GM18511 (cell line): ENCODE measurements around the gene DLX2.
"Not testable (repeated sequence)": the region's sequence is repeated elsewhere in the genome, so short reads cannot be mapped to it uniquely, and the experiment has no call there.

ENCODE experiments used
- ATAC-seq: cut with Tn5 transposase; IDR thresholded peaks from one replicate; pipeline ENCODE4 v1.9.1; 2021; ENCODE audit warnings: mild to moderate bottlenecking, moderate library complexity; ENCODE audit not compliant: unreplicated experiment

Gene DLX2

DNA sequence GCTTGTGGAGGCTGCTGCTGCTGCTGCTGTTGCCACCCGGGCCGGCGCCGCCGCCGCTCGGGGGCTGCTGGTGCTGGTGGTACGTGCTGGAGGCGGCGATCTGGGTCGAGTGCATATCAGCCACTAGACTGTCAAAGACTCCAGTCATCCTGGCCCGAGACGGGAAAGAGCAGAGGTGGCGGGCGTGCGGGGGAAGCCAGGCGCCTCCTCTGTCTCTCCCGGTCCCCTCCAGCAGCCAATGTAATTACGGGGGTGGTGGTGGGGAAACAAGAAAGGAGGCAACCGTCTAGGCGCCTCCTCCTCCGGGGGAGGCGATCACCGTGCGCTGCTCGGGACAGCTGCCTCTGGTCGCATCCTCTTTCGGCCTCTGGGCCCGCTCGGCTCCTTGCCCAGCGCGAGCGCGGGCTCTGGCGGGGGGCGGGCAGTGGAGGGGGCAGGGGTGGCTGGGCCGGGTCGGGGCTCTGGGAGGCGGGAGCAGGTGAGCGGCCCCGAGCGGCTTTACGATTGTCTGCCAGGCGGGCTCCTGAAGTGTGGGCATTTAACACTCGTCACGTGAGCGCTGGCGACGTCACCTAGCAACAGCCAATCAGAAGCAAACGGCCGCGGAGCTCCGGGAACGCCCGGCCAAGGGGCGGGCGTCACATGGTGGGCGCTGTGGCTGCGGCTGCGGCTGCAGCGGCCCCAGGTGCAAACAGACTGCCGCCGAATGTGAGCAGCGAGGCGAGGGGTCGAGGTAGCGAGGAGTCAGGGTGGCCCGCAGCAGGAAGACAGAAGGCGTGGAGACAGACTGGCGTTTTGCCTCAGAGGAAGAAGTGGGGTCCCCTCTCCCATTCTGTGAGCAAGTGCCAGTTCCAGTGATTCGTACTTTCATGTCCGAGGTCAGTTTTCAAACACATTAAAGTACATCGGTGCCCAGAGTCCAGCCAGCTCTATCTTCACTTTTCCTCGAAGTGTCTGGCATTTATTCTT lies at the start of gene DLX2:
TSS of gene DLX2 (minus strand) at position 510 of the 969 bp plus-strand sequence. CDS start at position 148, 362 bp downstream.
- peak; percentile 79 for ATAC-seq

GRCh38 chr2:172147944-172148650 lies 45.4 kb upstream of the DLX2 start:
- no peak for ATAC-seq

GRCh38 chr2:172143817-172144216 lies 41.1 kb upstream of the DLX2 start:
- ATAC-seq: no peak

DNA sequence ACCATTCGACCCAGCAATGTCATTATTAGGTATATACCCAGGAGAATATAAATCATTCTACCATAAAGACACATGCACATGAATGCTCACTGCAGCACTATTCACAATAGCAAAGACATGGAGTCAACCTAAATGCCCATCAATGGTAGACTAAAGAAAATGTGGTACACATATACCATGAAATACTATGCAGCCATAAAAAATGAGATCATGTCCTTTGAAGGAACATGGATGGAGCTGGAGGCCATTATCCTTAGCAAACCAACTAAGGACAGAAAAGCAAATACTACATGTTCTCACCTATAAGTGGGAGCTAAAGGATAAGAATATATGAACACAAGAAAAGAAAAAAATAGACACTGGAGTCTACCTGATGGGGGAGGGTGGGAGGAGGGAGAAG lies 36.0 kb upstream of the DLX2 start:
- ATAC-seq: not testable (repeated sequence)

DNA sequence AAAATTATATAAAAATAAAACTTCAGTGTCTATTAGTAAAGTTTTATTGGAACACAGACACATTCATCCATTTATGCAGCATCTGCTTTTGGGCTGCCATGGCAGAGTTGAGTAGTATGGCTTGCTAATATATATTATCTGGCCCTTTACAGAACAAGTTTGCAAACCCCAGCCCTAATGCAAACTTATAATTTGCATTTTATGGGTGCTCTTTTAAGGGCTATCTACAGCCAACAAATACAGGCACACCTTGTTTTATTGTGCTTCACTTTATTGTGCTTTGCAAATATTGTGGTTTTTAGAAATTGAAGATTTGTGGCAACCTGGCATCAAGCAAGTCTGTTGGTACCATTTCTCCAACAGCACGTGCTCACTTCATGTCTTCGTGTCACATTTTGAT lies 35.2 kb upstream of the DLX2 start:
- ATAC-seq: no peak

- no peak for ATAC-seq
Observed at GRCh38 chr2:172137109-172137508, 34.4 kb upstream of the DLX2 start.

GRCh38 chr2:172135446-172135845 lies 32.7 kb upstream of the DLX2 start:
- ATAC-seq: no peak

DNA sequence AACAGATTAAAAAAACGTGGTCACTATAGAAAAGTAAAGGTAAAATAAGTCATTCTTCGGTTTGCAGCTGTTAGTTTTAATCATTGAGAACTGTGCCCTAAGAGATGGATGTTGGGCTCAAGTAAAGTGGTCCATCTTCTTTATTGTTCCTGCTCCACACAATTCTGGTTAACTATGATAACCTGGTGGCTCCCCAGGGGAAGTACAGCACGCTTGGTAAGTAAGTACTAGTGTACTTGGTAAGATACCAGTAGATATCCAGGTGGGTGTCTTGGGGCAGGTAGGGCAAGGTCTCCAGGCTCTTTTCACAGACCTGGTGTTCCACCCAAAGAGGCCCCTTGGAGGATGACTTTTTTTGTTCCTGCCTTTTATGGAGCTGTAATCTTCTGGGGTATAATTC lies 31.6 kb upstream of the DLX2 start:
- no peak for ATAC-seq

- ATAC-seq: no peak
Observed at GRCh38 chr2:172131713-172132555, 29.2 kb upstream of the DLX2 start.

DNA sequence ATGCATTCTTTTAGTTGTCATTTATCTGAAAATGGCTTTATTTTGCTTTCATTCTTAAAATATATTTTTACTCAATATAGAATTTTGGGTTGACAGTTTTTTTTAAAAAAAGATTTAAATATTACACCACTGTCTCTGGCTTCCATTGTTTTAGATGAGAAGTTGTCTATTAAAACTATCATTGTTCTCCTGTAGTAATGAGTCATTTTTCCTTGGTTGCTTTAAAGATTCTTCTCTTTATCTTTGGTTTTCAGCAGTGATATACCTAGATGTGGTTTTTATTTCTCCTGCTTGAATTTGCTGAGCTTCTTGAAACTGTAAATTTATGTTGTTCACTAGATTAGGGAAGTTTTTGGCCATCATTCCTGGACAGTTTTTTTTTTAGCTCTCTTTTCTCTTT lies 26.7 kb upstream of the DLX2 start:
- no peak for ATAC-seq

DNA sequence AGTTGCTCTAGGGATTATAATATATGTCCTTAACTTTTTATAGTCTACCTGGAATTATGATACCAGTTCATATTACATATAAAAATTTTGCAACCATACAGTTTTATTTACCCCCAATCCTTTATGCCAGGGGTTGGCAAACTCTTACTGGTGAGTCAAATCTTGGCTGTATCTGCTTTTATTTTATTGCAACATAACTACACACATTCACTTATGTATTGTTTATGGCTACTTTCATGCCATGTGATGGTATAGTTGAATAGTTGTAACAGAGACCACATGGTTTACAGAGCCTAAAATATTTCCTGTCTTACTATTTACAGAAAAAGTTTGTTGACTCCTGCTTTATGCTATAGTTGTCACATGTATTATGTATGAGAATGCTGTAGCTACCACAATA lies 25.8 kb upstream of the DLX2 start:
- no peak for ATAC-seq

DNA sequence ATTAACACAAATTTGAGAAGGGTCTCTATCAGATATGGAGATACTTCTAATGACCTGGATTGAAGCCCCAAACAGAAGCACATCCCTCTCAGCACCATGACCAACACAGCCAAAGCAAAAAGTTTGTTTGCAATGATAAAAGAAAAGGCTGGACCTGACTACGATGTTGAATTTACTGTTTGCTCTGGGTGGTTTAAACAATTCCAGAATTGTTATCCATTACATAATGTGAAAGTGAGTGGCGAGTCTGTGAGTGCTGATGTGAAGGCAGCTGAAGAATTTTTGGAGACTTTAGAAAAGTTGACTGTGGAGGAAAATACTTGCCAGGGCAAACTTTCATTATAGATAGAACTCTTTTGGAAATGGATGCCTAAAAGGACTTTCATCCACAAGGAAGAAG lies 17.4 kb upstream of the DLX2 start:
- no peak for ATAC-seq

GRCh38 chr2:172119089-172119488 lies 16.4 kb upstream of the DLX2 start:
- ATAC-seq: no peak

GRCh38 chr2:172116107-172116506 lies 13.4 kb upstream of the DLX2 start:
- no peak for ATAC-seq

DNA sequence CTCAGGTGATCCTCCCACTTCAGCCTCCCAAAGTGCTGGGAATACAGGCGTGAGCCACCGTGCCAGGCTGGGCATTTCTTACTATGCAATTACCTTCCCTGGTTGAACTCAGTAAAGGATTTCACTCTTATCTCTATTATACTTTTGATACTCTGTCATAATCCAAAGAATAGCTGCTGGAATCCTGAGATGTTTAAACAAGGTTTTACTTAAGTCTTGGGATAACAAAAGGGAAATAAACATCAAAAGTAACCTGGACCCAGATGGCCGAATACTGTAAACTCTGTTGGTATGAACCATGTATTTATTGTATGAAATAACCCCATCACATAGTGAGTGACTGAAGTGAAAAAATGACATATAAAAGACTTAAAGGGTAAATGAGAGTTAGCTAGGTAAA lies 11.9 kb upstream of the DLX2 start:
- ATAC-seq: no peak

DNA sequence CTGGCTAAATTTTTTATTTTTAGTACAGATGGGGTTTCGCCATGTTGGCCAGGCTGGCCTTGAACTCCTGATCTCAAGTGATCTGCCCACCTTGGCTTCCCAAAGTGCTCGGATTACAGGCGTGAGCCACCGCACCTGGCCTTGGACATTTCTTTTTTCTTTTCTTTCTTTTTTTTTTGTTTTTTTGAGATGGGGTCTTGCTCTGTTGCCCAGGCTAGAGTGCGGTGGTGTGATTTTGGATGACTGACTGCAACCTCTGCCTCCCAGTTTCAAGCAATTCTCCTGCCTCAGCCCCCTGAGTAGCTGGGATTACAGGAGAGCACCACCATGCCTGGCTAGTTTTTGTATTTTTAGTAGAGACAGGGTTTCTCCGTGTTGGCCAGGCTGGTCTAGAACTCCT lies 11.5 kb upstream of the DLX2 start:
- not testable (repeated sequence) for ATAC-seq

GRCh38 chr2:172113617-172114016 lies 10.9 kb upstream of the DLX2 start:
- no peak for ATAC-seq

DNA sequence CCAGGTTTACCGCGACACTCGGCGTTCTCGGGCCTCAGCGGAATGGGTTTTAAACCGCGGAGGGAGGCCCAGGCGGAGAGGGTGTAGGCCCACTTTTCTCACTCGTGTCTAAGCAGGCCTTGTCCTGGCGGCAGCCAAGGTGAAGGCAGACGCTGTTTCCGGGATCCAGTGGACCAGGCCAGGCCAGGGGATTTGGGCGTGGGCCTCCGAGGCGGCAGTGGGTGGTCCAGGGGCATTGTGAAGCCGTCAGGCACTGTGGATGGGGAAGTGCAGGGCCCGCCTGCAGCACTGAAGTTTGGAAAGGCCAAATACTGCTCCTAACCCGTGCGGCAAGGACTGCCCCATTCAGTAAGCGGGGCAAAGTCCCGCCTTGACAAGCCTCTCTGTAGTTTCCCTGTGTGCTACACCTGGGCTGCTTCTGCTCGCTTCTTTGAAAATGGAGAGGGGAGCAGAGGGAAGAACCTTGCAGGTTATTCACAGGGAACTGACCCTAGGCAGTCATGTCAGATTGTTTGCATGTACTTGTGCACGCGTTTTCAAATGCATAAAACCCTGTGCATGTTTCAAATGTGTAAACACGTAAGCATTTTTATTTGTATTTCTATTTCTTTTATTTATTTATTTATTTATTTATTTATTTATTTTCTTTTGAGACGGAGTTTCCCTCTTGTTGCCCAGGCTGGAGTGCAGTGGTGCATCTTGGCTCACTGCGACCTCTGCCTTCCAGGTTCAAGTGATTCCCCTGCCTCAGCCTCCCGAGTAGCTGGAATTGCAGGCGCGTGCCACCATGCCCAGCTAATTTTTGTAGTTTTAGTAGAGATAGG lies 7.5 kb upstream of the DLX2 start:
- no peak for ATAC-seq

DNA sequence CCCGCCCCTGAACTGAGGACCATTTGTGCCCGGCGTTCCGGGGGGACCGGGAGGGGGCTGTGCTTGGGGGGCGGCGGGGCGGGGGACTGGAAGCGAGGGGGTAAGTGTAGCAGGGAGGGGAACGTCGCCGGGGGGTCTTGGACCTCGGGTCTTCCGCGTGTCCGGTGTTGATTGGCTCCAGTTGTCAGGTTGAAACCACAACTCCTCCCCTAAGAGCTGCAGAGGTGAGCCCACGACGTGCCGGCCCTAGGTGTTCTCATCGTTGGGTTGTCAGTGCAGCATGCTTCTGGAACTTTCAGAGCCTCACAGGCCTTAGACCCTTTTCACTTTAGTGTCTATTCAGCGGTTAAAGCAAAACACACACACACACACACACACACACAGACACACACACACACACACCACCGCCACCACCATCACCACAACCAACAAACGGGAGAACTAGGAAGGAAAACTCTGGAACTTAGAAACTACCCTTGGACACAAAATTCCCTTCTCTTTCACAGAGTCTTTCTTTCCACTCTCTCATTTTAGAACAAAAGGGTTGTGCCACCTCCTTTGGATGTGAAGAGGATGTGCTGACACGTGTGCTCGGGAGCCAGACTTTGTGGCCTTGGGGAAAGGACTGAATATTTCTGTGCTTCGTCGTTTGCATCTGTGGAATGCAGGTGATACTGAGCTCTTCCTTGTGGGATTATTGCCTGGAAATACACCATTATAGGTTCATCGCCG lies 6.7 kb upstream of the DLX2 start:
- no peak for ATAC-seq

DNA sequence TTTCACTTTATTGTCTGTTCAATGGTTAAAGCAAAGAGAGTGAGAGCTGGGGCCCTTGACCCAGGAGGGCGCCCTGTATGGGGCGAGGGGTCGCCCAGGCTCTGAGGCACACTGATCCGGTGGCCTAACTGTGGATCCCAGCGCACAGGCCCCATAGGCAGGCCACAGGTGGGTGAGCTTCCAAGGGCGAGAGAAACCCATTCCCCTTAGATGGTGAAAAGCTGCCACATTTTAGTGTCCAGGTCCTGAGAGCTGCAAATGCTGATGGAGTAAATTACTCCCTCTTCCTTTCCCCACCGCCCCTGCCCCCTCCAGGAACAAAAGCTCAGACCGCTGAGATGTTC lies 5.9 kb upstream of the DLX2 start:
- ATAC-seq: no peak
